ENCODE measurements around the gene HRAS. TPM values are rescaled to one million over a fixed set of nuclear protein-coding genes. Genes with fewer than 3 reads are reported as not detected.
A peak's percentile ranks its signal among the peaks of the same experiment; 100 is the strongest.

The HRAS gene
- total and polyA plus RNA-seq, 2 of the 13 experiments (the other 11 are each of a cell fraction or from before 2014, with no cell fraction given) = 32.9 to 50.0 TPM

- TF ChIP-seq, protein P1, sequence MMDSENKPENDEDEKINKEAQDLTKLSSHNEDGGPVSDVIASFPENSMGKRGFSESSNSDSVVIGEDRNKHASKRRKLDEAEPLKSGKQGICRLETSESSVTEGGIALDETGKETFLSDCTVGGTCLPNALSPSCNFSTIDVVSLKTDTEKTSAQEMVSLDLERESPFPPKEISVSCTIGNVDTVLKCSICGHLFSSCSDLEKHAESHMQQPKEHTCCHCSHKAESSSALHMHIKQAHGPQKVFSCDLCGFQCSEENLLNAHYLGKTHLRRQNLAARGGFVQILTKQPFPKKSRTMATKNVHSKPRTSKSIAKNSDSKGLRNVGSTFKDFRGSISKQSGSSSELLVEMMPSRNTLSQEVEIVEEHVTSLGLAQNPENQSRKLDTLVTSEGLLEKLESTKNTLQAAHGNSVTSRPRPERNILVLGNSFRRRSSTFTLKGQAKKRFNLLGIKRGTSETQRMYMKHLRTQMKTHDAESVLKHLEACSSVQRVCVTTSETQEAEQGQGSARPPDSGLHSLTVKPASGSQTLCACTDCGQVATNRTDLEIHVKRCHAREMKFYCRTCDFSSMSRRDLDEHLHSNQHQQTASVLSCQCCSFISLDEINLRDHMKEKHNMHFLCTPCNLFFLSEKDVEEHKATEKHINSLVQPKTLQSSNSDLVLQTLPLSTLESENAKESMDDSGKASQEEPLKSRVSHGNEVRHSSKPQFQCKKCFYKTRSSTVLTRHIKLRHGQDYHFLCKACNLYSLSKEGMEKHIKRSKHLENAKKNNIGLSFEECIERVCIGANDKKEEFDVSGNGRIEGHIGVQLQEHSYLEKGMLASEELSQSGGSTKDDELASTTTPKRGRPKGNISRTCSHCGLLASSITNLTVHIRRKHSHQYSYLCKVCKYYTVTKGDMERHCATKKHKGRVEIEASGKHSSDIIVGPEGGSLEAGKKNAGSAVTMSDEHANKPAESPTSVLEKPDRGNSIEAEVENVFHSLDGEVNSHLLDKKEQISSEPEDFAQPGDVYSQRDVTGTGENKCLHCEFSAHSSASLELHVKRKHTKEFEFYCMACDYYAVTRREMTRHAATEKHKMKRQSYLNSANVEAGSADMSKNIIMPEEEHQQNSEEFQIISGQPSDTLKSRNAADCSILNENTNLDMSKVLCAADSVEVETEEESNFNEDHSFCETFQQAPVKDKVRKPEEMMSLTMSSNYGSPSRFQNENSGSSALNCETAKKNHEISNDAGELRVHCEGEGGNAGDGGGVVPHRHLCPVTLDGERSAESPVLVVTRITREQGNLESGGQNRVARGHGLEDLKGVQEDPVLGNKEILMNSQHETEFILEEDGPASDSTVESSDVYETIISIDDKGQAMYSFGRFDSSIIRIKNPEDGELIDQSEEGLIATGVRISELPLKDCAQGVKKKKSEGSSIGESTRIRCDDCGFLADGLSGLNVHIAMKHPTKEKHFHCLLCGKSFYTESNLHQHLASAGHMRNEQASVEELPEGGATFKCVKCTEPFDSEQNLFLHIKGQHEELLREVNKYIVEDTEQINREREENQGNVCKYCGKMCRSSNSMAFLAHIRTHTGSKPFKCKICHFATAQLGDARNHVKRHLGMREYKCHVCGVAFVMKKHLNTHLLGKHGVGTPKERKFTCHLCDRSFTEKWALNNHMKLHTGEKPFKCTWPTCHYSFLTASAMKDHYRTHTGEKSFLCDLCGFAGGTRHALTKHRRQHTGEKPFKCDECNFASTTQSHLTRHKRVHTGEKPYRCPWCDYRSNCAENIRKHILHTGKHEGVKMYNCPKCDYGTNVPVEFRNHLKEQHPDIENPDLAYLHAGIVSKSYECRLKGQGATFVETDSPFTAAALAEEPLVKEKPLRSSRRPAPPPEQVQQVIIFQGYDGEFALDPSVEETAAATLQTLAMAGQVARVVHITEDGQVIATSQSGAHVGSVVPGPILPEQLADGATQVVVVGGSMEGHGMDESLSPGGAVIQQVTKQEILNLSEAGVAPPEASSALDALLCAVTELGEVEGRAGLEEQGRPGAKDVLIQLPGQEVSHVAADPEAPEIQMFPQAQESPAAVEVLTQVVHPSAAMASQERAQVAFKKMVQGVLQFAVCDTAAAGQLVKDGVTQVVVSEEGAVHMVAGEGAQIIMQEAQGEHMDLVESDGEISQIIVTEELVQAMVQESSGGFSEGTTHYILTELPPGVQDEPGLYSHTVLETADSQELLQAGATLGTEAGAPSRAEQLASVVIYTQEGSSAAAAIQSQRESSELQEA (CRISPR knock-in tag; IDR thresholded peaks at IDR 0.05; ENCODE audit: not compliant biosample characterization) = peak; percentile 45
- TF ChIP-seq MTA1 (CRISPR knock-in tag; IDR thresholded peaks at IDR 0.05; ENCODE audit: borderline replicate concordance) = peak; percentile 70; the same call in 1 of the 2 replicates
- TF ChIP-seq PBX3 (CRISPR knock-in tag; IDR thresholded peaks at IDR 0.05; ENCODE audit: borderline replicate concordance) = peak; percentile 90; the same call in 1 of the 2 replicates
- peak; percentile 70; the same call in 1 of the 2 replicates for TF ChIP-seq ZNF619 (CRISPR knock-in tag; IDR thresholded peaks at IDR 0.05)
- no peak for TF ChIP-seq FOXK2 (IDR thresholded peaks at IDR 0.05)
- no peak for TF ChIP-seq SP140L (CRISPR knock-in tag; IDR thresholded peaks at IDR 0.05; ENCODE audit: borderline replicate concordance)
- TF ChIP-seq, protein P2, sequence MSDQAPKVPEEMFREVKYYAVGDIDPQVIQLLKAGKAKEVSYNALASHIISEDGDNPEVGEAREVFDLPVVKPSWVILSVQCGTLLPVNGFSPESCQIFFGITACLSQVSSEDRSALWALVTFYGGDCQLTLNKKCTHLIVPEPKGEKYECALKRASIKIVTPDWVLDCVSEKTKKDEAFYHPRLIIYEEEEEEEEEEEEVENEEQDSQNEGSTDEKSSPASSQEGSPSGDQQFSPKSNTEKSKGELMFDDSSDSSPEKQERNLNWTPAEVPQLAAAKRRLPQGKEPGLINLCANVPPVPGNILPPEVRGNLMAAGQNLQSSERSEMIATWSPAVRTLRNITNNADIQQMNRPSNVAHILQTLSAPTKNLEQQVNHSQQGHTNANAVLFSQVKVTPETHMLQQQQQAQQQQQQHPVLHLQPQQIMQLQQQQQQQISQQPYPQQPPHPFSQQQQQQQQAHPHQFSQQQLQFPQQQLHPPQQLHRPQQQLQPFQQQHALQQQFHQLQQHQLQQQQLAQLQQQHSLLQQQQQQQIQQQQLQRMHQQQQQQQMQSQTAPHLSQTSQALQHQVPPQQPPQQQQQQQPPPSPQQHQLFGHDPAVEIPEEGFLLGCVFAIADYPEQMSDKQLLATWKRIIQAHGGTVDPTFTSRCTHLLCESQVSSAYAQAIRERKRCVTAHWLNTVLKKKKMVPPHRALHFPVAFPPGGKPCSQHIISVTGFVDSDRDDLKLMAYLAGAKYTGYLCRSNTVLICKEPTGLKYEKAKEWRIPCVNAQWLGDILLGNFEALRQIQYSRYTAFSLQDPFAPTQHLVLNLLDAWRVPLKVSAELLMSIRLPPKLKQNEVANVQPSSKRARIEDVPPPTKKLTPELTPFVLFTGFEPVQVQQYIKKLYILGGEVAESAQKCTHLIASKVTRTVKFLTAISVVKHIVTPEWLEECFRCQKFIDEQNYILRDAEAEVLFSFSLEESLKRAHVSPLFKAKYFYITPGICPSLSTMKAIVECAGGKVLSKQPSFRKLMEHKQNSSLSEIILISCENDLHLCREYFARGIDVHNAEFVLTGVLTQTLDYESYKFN (CRISPR knock-in tag; conservative IDR thresholded peaks at IDR 0.05) = 0 out of 2 replicates have a peak, but pooled peaks have one; percentile 20
- TF ChIP-seq, protein P3, sequence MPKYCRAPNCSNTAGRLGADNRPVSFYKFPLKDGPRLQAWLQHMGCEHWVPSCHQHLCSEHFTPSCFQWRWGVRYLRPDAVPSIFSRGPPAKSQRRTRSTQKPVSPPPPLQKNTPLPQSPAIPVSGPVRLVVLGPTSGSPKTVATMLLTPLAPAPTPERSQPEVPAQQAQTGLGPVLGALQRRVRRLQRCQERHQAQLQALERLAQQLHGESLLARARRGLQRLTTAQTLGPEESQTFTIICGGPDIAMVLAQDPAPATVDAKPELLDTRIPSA (CRISPR knock-in tag; IDR thresholded peaks at IDR 0.05; ENCODE audit: borderline replicate concordance) = no peak
- no peak for TF ChIP-seq KDM3A (CRISPR knock-in tag; IDR thresholded peaks at IDR 0.05; ENCODE audit: low read depth)
- TF ChIP-seq HINFP (CRISPR knock-in tag; IDR thresholded peaks at IDR 0.05; ENCODE audit: low read depth) = no peak
- TF ChIP-seq ZSCAN20 (CRISPR knock-in tag; IDR thresholded peaks at IDR 0.05; ENCODE audit: borderline replicate concordance) = peak; percentile 38; the same call in 1 of the 2 replicates
These were observed at the start of gene HRAS (continued) for GRCh38 chr11:535519-536454.
